GM18951 (cell line): ENCODE results near the gene FAM186B.

ENCODE experiments used
- POLR2A ChIP-seq: IDR thresholded peaks from 4 replicates; pipeline ENCODE4 v1.6.1; 2011; ENCODE audit warnings: mild to moderate bottlenecking; ENCODE audit not compliant: insufficient read length, insufficient read depth; ENCODE audit errors: extremely low read depth
- in situ Hi-C: fragments of 300-500 bp; cut with MboI; formaldehyde crosslinking; loops from one replicate; pipeline ENCODE4 v1.12.0; 2022; ENCODE audit warnings: low sequenced_read_pairs, mixed read lengths, inconsistent platforms; ENCODE audit not compliant: unreplicated experiment

FAM186B gene

GRCh38 chr12:49644620-49644994 is 39.2 kb upstream of the FAM186B start:
- TF ChIP-seq POLR2A, result no peak
- in situ Hi-C loops, result no loop called here

GRCh38 chr12:49643961-49644619 is 38.7 kb upstream of the FAM186B start:
- no peak for TF ChIP-seq POLR2A
- in situ Hi-C loops, result no loop called here

DNA sequence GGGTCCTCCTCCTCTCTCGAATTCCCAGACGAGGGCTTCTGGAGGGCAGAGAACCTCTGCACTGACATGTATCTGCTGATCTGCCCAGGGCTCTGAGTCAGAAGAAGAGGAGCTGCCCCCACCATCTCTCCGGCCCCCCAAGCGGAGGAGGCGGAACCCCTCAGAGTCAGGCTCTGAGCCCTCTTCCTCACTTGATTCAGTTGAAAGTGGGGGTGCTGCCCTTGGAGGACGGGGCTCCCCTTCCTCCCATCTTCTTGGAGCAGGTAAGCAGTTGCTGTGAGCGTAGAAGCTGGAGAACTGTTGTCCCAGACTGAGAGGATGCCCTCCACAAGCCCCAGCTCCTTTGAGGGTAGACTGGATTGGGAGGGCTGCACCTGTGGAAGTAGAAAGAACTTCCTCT is 37.7 kb upstream of the FAM186B start:
- TF ChIP-seq POLR2A, result no peak
- in situ Hi-C loops, result no loop called here

- TF ChIP-seq POLR2A, result no peak
- in situ Hi-C loops, result no loop called here
Measured at GRCh38 chr12:49642370-49642802, 36.9 kb upstream of the FAM186B start.

- in situ Hi-C loops, result no loop called here
- TF ChIP-seq POLR2A, result no peak
Measured at GRCh38 chr12:49641748-49642369, 36.4 kb upstream of the FAM186B start.

- no peak for TF ChIP-seq POLR2A
- in situ Hi-C loops, result no loop called here
Measured at GRCh38 chr12:49636979-49637755, 31.7 kb upstream of the FAM186B start.

DNA sequence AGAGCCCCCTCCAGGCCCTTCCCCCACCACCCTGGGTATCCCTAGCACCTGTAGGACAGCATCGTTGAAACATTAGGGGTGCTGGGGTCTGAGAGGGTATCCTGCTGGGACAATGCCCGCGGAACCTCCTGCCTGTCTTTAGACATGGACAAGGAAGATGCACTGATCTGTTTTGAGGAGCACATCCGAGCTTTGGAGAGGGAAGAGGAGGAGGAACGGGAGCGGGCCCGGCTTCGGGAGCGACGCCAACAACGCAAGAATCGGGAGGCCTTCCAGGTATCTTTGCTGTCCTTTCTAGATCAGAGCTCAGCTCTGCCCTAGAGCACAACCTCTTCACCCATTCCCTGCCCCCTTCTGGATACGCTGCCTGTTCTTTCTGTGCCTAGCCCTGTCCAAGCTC is 31.1 kb upstream of the FAM186B start:
- in situ Hi-C loops, result no loop called here
- no peak for TF ChIP-seq POLR2A

GRCh38 chr12:49635656-49636055 is 30.2 kb upstream of the FAM186B start:
- in situ Hi-C loops, result no loop called here
- no peak for TF ChIP-seq POLR2A

DNA sequence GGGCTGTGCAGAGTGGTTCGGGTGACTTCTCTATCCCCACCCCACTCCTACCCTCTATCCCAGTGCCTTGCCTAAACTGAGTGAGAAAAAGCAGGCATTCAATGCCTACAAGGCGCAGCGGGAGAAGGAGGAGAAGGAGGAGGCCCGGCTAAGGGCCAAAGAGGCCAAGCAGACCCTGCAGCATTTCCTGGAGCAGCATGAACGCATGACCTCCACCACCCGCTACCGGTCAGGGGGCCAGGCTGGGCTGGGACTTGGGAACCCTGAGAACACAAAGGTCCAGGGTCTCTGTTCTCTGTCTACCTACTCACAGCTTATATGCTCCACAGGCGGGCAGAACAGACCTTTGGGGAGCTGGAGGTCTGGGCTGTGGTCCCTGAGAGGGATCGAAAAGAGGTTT is 29.6 kb upstream of the FAM186B start:
- in situ Hi-C loops, result no loop called here

GRCh38 chr12:49633703-49634345 is 28.4 kb upstream of the FAM186B start:
- TF ChIP-seq POLR2A, result no peak
- in situ Hi-C loops, result no loop called here

More for the DNA sequence above, 29.6 kb upstream of the FAM186B start:
- TF ChIP-seq POLR2A, result no peak

DNA sequence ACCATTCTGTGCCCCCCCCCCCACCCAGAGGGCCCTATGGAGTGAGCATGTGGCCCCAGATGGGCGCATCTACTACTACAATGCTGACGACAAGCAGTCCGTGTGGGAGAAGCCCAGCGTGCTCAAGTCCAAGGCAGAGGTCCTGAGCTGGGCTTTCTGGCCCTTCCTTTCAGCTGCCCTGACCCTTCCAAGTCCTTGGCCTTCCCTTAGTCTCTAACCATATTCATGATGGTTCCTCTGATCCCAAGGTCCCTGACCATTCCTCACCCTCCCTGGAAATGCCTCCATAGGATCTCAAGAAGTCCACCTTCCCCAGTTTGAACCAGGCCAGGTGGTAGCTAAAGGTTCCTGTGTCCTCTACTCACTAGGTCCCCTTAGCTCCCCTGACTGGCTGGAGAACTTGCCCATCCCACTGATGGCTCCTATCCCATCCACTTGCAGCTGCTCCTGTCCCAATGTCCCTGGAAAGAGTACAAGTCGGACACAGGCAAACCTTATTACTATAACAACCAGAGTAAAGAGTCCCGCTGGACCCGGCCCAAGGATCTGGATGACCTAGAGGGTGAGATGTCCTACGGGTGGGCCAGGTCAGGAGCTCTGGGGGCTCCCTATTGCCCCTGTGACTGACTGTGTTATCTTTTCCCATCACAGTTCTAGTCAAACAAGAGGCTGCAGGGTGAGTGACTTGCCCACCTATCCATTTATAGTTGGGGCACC is 27.7 kb upstream of the FAM186B start:
- in situ Hi-C loops, result no loop called here
- no peak for TF ChIP-seq POLR2A

- in situ Hi-C loops, result no loop called here
- no peak for TF ChIP-seq POLR2A
Measured at GRCh38 chr12:49632401-49632800, 27.0 kb upstream of the FAM186B start.
